ENCODE measurements around the gene IARS1. TPM values are rescaled to one million over a fixed set of nuclear protein-coding genes. Genes with fewer than 3 reads are reported as not detected.

The IARS1 gene
- total and polyA plus RNA-seq, 2 of the 13 experiments (the other 11 are each of a cell fraction or from before 2014, with no cell fraction given): 55.9 to 185 TPM

- TF ChIP-seq PRDM15 (CRISPR knock-in tag; IDR thresholded peaks at IDR 0.05): peak; percentile 72
- TF ChIP-seq GMEB2 (CRISPR knock-in tag; IDR thresholded peaks at IDR 0.05; ENCODE audit: low read depth): peak; percentile 76
- TF ChIP-seq HNF4G (IDR thresholded peaks at IDR 0.05; ENCODE audit: borderline replicate concordance, low read depth, low read length): no peak
- TF ChIP-seq HNF4G (CRISPR knock-in tag; IDR thresholded peaks at IDR 0.05; ENCODE audit: borderline replicate concordance, low read depth): 0 out of 2 replicates have a peak, but pooled peaks have one; percentile 28
- TF ChIP-seq ARNT2 (CRISPR knock-in tag; IDR thresholded peaks at IDR 0.05; ENCODE audit: low read depth): peak; percentile 94
- no peak for TF ChIP-seq TBP (CRISPR knock-in tag; IDR thresholded peaks at IDR 0.05)
- peak; percentile 100 for TF ChIP-seq HMGXB3 (CRISPR knock-in tag; IDR thresholded peaks at IDR 0.05; ENCODE audit: borderline replicate concordance)
- no peak for TF ChIP-seq ADNP (CRISPR knock-in tag; IDR thresholded peaks at IDR 0.05)
- TF ChIP-seq ZNF136 (CRISPR knock-in tag; IDR thresholded peaks at IDR 0.05; ENCODE audit: low read depth): peak; percentile 44; the same call in 1 of the 2 replicates
- peak; percentile 99 for TF ChIP-seq HDAC1 (CRISPR knock-in tag; IDR thresholded peaks at IDR 0.05)
- TF ChIP-seq SKI (IDR thresholded peaks at IDR 0.05; ENCODE audit: partially characterized antibody): peak; percentile 37
- TF ChIP-seq HNRNPL (IDR thresholded peaks at IDR 0.05; ENCODE audit: low read depth, low read length): peak; percentile 72
- 0 out of 2 replicates have a peak, but pooled peaks have one; percentile 48 for TF ChIP-seq ZMYM2 (CRISPR knock-in tag; IDR thresholded peaks at IDR 0.05)
- TF ChIP-seq BCLAF1 (IDR thresholded peaks at IDR 0.05): no peak
- TF ChIP-seq ATF1 (CRISPR knock-in tag; IDR thresholded peaks at IDR 0.05): peak; percentile 89
Observed at GRCh38 chr9:92293452-92294296, at the start of gene IARS1 (continued).
